ENCODE data around the gene USP6NL.

DNA sequence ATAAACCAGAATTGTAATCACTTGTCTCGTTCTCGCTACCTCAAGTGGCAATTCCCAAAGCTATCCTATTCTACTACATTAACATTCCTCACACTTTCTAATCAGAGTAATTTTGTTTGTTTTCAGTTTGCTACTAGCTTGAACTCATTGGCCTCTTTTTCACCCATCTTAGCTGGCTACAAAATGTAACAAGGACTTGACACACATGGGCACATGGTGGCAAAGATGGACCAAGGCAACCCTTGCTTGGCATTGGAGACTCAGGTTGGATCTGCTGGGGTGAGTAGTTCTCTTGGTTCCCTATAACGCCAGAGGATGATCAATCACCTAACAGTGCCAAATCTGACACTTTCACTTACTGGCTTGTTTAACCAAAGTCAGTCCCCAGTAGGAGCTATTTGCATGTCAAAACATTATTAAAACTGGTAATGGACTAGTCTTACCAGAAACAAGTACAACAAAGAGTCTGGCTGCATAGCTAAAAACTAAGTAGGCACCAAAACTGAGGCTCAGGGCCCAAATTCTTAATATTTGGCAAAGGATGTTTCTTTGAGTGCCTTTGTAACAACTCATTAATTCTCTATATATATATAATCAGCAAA, 1.9 kb downstream of the USP6NL start:
- TF ChIP-seq, protein P1, sequence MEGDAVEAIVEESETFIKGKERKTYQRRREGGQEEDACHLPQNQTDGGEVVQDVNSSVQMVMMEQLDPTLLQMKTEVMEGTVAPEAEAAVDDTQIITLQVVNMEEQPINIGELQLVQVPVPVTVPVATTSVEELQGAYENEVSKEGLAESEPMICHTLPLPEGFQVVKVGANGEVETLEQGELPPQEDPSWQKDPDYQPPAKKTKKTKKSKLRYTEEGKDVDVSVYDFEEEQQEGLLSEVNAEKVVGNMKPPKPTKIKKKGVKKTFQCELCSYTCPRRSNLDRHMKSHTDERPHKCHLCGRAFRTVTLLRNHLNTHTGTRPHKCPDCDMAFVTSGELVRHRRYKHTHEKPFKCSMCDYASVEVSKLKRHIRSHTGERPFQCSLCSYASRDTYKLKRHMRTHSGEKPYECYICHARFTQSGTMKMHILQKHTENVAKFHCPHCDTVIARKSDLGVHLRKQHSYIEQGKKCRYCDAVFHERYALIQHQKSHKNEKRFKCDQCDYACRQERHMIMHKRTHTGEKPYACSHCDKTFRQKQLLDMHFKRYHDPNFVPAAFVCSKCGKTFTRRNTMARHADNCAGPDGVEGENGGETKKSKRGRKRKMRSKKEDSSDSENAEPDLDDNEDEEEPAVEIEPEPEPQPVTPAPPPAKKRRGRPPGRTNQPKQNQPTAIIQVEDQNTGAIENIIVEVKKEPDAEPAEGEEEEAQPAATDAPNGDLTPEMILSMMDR (IDR thresholded peaks at IDR 0.05 in 2 of 3, conservative IDR thresholded peaks at IDR 0.05 in 1 of 3; ENCODE audit: insufficient read depth in 2 of 3, low read depth in 1 of 3, low read length in 3 of 3), result no peak
- TF ChIP-seq SMARCC2 (IDR thresholded peaks at IDR 0.05; ENCODE audit: low read depth) (no peak), JUN (IDR thresholded peaks at IDR 0.05; ENCODE audit: borderline replicate concordance, low read depth, low read length) (no peak), JUN (CRISPR knock-in tag; IDR thresholded peaks at IDR 0.05; ENCODE audit: borderline replicate concordance) (no peak), CBFB (CRISPR knock-in tag; IDR thresholded peaks at IDR 0.05) (no peak), MEF2A (IDR thresholded peaks at IDR 0.05; ENCODE audit: control insufficient read depth, low read depth, low read length) (no peak), SIN3A (IDR thresholded peaks at IDR 0.05; ENCODE audit: borderline replicate concordance in 2 of 2, control insufficient read depth in 1 of 2, low read depth in 2 of 2, low read length in 2 of 2) (no peak), NR1H2 (CRISPR knock-in tag; IDR thresholded peaks at IDR 0.05) (no peak), ZNF133 (CRISPR knock-in tag; IDR thresholded peaks at IDR 0.05) (no peak), SETDB1 (IDR thresholded peaks at IDR 0.05; ENCODE audit: low read length) (no peak)
